WERI-Rb-1 (cell line): ENCODE data around the gene UGDH.
"Not testable (repeated sequence)": the region's sequence is repeated elsewhere in the genome, so short reads cannot be mapped to it uniquely, and the experiment has no call there.

ENCODE experiments used
- DNase-seq: peaks from one replicate; pipeline ENCODE4 v3.0.0-alpha.2; 2020
- H3K27ac ChIP-seq: fragments of 250-450 bp; sonication (Bioruptor Pico); 2 replicates; pipeline ENCODE4 v1.5.1; 2020; ENCODE audit warnings: mild to moderate bottlenecking, moderate library complexity
- H3K27me3 ChIP-seq: fragments of 250-450 bp; sonication (Bioruptor Pico); 2 replicates; pipeline ENCODE4 v1.5.1; 2021; ENCODE audit warnings: mild to moderate bottlenecking, low read depth, moderate library complexity; ENCODE audit not compliant: insufficient read depth, severe bottlenecking
- H3K36me3 ChIP-seq: fragments of 250-450 bp; sonication (Bioruptor Pico); 2 replicates; pipeline ENCODE4 v1.5.1; 2020; ENCODE audit warnings: mild to moderate bottlenecking, moderate library complexity
- H3K4me3 ChIP-seq: 2 replicates; pipeline ENCODE4 v1.5.1; 2011; ENCODE audit warnings: low read depth, mild to moderate bottlenecking, control low read depth, low read length
- H3K9me3 ChIP-seq: fragments of 250-450 bp; sonication (Bioruptor Pico); 2 replicates; pipeline ENCODE4 v1.5.1; 2021; ENCODE audit warnings: mild to moderate bottlenecking, moderate library complexity; ENCODE audit not compliant: severe bottlenecking
- TF ChIP-seq, protein P1 (sequence below): IDR thresholded peaks from 2 replicates; pipeline ENCODE4 v1.5.1; 2011; ENCODE audit warnings: low read depth, mild to moderate bottlenecking, control low read depth, inconsistent platforms, low read length

UGDH gene

DNA sequence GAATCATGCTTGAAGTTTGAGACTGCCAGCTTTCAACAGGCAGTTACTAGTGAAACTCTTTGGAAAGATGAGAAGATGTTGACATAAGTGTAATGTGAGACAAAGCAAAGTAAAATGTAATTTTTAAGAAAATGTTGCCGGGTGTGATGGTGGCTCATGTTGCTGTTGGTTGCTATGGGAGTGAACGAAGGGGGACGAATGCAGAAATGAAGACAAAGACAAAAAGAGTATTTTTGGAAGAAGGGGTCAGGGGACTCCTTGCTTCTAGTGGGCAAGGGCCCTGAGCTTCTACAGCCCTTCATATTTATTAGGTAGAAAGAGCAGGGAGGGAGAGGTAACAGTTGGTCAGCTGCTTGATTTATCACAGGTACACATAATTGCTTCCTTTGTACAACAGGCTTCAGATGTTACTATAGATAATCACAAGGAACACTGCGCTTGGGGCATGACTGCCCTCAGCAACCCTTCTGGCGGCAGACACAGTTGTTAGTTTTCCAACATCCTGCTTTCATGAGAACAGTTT is 11.9 kb upstream of the UGDH start:
- Histone ChIP-seq H3K27me3 (no peaks in the 10 kb centered on the region), H3K27ac (no peak overlapping the region), H3K9me3 (peaks cover 2% of the 10 kb centered on the region), H3K4me3 (no peak overlapping the region), H3K36me3 (no peaks in the 10 kb centered on the region)
- TF ChIP-seq, protein P1, sequence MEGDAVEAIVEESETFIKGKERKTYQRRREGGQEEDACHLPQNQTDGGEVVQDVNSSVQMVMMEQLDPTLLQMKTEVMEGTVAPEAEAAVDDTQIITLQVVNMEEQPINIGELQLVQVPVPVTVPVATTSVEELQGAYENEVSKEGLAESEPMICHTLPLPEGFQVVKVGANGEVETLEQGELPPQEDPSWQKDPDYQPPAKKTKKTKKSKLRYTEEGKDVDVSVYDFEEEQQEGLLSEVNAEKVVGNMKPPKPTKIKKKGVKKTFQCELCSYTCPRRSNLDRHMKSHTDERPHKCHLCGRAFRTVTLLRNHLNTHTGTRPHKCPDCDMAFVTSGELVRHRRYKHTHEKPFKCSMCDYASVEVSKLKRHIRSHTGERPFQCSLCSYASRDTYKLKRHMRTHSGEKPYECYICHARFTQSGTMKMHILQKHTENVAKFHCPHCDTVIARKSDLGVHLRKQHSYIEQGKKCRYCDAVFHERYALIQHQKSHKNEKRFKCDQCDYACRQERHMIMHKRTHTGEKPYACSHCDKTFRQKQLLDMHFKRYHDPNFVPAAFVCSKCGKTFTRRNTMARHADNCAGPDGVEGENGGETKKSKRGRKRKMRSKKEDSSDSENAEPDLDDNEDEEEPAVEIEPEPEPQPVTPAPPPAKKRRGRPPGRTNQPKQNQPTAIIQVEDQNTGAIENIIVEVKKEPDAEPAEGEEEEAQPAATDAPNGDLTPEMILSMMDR = no peak
- DNase-seq = no peak

DNA sequence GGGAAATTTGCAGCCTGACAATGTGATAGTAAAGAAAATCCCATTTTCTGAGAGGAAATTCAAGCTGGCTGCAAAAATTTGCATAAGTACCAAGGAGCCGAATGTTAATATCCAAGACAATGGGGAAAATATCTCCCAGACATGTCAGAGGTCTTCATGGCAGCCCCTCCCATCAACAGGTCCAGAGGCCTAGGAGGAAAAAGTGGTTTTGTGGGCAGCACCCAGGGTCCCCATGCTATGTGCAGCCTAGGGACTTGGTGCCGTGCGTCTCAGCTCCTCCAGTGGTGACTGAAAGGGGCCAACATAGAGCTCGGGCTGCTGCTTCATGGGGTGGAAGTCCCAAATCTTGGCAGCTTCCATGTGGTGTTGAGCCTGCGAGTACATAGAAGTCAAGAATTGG is 6.3 kb upstream of the UGDH start:
- TF ChIP-seq, protein P1 = no peak
- DNase-seq = no peak
- H3K4me3 ChIP-seq = no peak overlapping the region
- H3K27me3 ChIP-seq = no peaks in the 10 kb centered on the region
- peaks cover 14% of the 10 kb centered on the region for H3K36me3 ChIP-seq
- peaks cover 4% of the 10 kb centered on the region for H3K9me3 ChIP-seq
- H3K27ac ChIP-seq = no peak overlapping the region

- not testable (repeated sequence) for H3K27me3 ChIP-seq, DNase-seq, H3K27ac ChIP-seq, H3K9me3 ChIP-seq, H3K4me3 ChIP-seq
- H3K36me3 ChIP-seq = peaks cover 14% of the 10 kb centered on the region
Measured at GRCh38 chr4:39532237-39532636, 5.0 kb upstream of the UGDH start.

- Histone ChIP-seq H3K36me3 (peaks cover 19% of the 10 kb centered on the region), H3K27ac (no peak overlapping the region), H3K9me3 (peaks cover 4% of the 10 kb centered on the region), H3K27me3 (no peaks in the 10 kb centered on the region), H3K4me3 (no peak overlapping the region)
- TF ChIP-seq, protein P1 = no peak
- DNase-seq = no peak
Measured at GRCh38 chr4:39530682-39531081, 3.4 kb upstream of the UGDH start.

GRCh38 chr4:39529534-39529933 is 2.3 kb upstream of the UGDH start:
- H3K9me3 ChIP-seq = peaks cover 4% of the 10 kb centered on the region
- H3K27me3 ChIP-seq = no peaks in the 10 kb centered on the region
- no peak for DNase-seq
- no peak overlapping the region for H3K4me3 ChIP-seq
- TF ChIP-seq, protein P1 = no peak
- no peak overlapping the region for H3K27ac ChIP-seq
- peaks cover 19% of the 10 kb centered on the region for H3K36me3 ChIP-seq

DNA sequence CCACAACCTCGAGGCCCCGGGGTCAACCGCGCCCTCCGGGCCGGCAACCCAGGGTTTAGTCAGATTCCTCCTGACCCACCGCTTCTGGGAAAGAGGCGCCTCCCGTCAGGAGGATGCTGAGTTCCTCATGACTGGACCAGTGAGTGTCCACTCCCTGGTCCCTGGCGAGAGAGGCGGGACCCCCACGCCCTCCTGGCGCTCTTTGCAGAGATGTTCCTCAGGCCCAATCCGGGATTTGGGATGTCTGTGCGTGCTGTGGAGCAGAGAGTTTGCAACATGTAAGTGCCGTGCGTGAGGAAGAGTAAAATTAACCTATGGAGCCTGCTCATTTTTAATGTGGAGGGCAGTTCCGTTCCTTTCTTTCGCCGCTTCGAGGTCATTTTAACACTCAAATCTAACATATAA is 824 bp upstream of the UGDH start:
- Histone ChIP-seq H3K27ac (peak overlapping the region; percentile 87), H3K27me3 (no peaks in the 10 kb centered on the region), H3K9me3 (peaks cover 4% of the 10 kb centered on the region), H3K4me3 (peak overlapping the region; percentile 79), H3K36me3 (peaks cover 19% of the 10 kb centered on the region)
- TF ChIP-seq, protein P1 = no peak
- no peak for DNase-seq
